ENCODE data around the gene AREG.

DNA sequence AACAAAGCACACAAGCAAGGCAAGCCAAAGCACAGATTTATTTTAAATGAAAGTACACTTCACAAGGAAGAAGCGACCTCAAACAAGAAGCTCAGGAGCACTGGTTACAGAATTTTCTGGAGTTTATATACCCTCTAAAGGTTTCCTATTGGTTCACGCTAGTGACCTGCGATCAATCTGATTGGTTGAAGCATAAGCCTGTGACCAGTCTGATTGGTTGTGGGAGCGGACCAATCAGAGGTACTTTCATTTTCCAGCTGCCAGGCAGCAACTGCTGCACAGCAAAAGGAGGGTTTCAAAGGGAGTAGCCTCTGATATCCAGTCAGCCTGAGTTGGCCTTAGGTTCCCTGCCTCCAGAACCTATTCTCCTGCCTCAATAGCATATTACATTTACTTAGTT is 4.6 kb upstream of the AREG start:
- TF ChIP-seq POLR2AphosphoS2 (IDR thresholded peaks at IDR 0.05; ENCODE audit: low read depth, low read length): no peak
- TF ChIP-seq MAZ (IDR thresholded peaks at IDR 0.05; ENCODE audit: borderline replicate concordance, low read depth, low read length): no peak
- no peak for TF ChIP-seq MAZ (CRISPR knock-in tag; IDR thresholded peaks at IDR 0.05; ENCODE audit: low read depth)

Data from HepG2 (cell line).